Karpas-422 (cell line): Measurements from ENCODE around the gene CERS5. TPM values are rescaled to one million over a fixed set of nuclear protein-coding genes. Genes with fewer than 3 reads are reported as not detected.

Experiments
- DNase-seq: peaks from one replicate; pipeline ENCODE4 v3.0.0-alpha.2; 2015
- H2AFZ ChIP-seq: fragments of 200-600 bp; sonication (generic); 2 replicates; pipeline ENCODE4 v1.6.1; 2014; ENCODE audit warnings: antibody characterized with exemption, low read length, mixed read lengths
- H3K27ac ChIP-seq: fragments of 200-600 bp; sonication (generic); 2 replicates; pipeline ENCODE4 v1.5.1; 2014; ENCODE audit warnings: mild to moderate bottlenecking, low read length, moderate library complexity
- H3K27me3 ChIP-seq: fragments of 200-600 bp; sonication (generic); 2 replicates; pipeline ENCODE4 v1.6.1; 2014; ENCODE audit warnings: low read length, mixed read lengths
- H3K36me3 ChIP-seq: fragments of 200-600 bp; sonication (generic); 2 replicates; pipeline ENCODE4 v1.6.1; 2014; ENCODE audit warnings: low read length, mixed read lengths; ENCODE audit not compliant: insufficient read depth
- H3K4me1 ChIP-seq: fragments of 200-600 bp; sonication (generic); 2 replicates; pipeline ENCODE4 v1.6.1; 2014; ENCODE audit warnings: mild to moderate bottlenecking, low read length, mixed read lengths
- H3K4me2 ChIP-seq: fragments of 200-600 bp; sonication (generic); 2 replicates; pipeline ENCODE4 v1.6.1; 2014; ENCODE audit warnings: low read length, low read depth, mild to moderate bottlenecking; ENCODE audit not compliant: poor library complexity, severe bottlenecking
- H3K4me3 ChIP-seq: fragments of 200-600 bp; sonication (generic); 2 replicates; pipeline ENCODE4 v1.5.1; 2014; ENCODE audit warnings: mild to moderate bottlenecking, antibody characterized with exemption, low read length, mixed read lengths
- H3K79me2 ChIP-seq: fragments of 200-600 bp; sonication (generic); 2 replicates; pipeline ENCODE4 v1.6.1; 2014; ENCODE audit warnings: mild to moderate bottlenecking, low read length, mixed read lengths
- H3K9ac ChIP-seq: fragments of 200-600 bp; sonication (generic); 2 replicates; pipeline ENCODE4 v1.6.0; 2014; ENCODE audit warnings: low read length
- H3K9me2 ChIP-seq: fragments of 200-600 bp; sonication (generic), shearing (Covaris generic); replicated peaks from 2 replicates; pipeline ENCODE4 v1.6.0; 2014; ENCODE audit warnings: mild to moderate bottlenecking, low read length, moderate library complexity; ENCODE audit not compliant: insufficient read depth
- H3K9me3 ChIP-seq: fragments of 300-700, 200-600 bp; sonication (generic); 2 replicates; pipeline ENCODE4 v1.6.1; 2014; ENCODE audit warnings: low read length, mixed read lengths
- H4K20me1 ChIP-seq: fragments of 200-600 bp; sonication (generic); 2 replicates; pipeline ENCODE4 v1.6.1; 2014; ENCODE audit warnings: mild to moderate bottlenecking, antibody characterized with exemption, low read length, low read depth; ENCODE audit not compliant: insufficient read depth
- total RNA-seq: library from RNA; depleted of rRNA; stranded (reverse); fragments of >200 nt; shearing (Covaris generic); gene quantifications from 2 replicates; pipeline ENCODE4 v1.2.3, GENCODE V29; 2014; ENCODE audit warnings: low replicate concordance

Gene CERS5
- total RNA-seq, 1 experiment from 2014 or later: 65.9 TPM

- Histone ChIP-seq H3K9me3 (no peaks in the 10 kb centered on the region), H3K79me2 (peaks cover 34% of the 10 kb centered on the region), H3K9me2 (no peaks in the 10 kb centered on the region), H3K4me3 (peak overlapping the region; percentile 71), H3K4me1 (peaks cover 31% of the 10 kb centered on the region), H3K27ac (peak overlapping the region; percentile 96), H3K4me2 (peak overlapping the region; percentile 99), H3K27me3 (no peaks in the 10 kb centered on the region), H3K9ac (peak overlapping the region; percentile 76), H4K20me1 (0 out of 2 replicates have a peak, but pooled peaks cover 2% of the 10 kb centered on the region), H2AFZ (peak overlapping the region; percentile 31; the same call in 1 of the 2 replicates), H3K36me3 (peaks cover 6% of the 10 kb centered on the region; the same call in 1 of the 2 replicates)
- peak; percentile 95 for DNase-seq
Observed at GRCh38 chr12:50110762-50111351, 56.3 kb downstream of the CERS5 start.

DNA sequence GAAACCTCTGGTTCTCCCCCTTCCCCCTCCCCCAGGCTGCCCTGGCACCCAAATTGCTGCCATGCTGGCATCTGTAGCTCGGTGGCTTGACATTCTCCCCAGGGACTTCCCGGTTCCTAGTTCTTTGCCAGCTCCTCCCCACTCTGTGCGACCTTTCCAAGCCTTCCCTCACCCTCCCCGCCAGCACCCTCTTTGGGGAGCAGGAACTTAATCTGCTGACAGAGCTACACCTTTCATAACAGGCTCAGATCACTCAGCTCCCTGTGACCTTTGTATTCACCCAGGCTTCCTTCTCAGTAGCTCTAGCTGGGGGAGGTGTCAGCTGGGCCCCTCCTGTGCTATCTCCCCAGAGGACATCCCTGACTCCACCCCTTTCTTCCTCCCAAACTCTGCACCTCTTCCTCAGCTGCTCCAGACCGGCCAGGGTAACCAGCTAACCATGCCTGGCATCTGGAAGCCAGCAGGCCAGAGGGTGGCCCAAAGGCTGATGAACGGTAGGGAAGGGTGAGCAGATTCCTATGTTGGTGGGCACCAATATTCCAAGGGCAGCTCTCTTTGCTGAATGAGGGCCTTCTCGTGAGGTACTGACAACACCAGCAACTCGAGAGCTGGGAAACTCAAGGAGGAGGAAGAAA is 56.9 kb downstream of the CERS5 start:
- peak overlapping the region; percentile 31; the same call in 1 of the 2 replicates for H2AFZ ChIP-seq
- H3K36me3 ChIP-seq: 0 out of 2 replicates have a peak, but pooled peaks cover 3% of the 10 kb centered on the region
- peak overlapping the region; percentile 76 for H3K9ac ChIP-seq
- peaks cover 28% of the 10 kb centered on the region for H3K79me2 ChIP-seq
- no peaks in the 10 kb centered on the region for H3K9me2 ChIP-seq
- H3K4me2 ChIP-seq: peak overlapping the region; percentile 99
- H3K27me3 ChIP-seq: no peaks in the 10 kb centered on the region
- peak overlapping the region; percentile 71 for H3K4me3 ChIP-seq
- peaks cover 31% of the 10 kb centered on the region for H3K4me1 ChIP-seq
- 0 out of 2 replicates have a peak, but pooled peaks cover 2% of the 10 kb centered on the region for H4K20me1 ChIP-seq
- H3K27ac ChIP-seq: peak overlapping the region; percentile 96
- H3K9me3 ChIP-seq: no peaks in the 10 kb centered on the region
- peak; percentile 84 for DNase-seq

GRCh38 chr12:50109319-50109718 is 57.9 kb downstream of the CERS5 start:
- peak overlapping the region; percentile 99 for H3K4me2 ChIP-seq
- no peak overlapping the region for H2AFZ ChIP-seq
- H3K9ac ChIP-seq: peak overlapping the region; percentile 76
- no peaks in the 10 kb centered on the region for H3K9me3 ChIP-seq
- DNase-seq: no peak
- peak overlapping the region; percentile 96 for H3K27ac ChIP-seq
- 0 out of 2 replicates have a peak, but pooled peaks cover 1% of the 10 kb centered on the region for H3K36me3 ChIP-seq
- H3K9me2 ChIP-seq: no peaks in the 10 kb centered on the region
- peaks cover 33% of the 10 kb centered on the region for H3K4me1 ChIP-seq
- H4K20me1 ChIP-seq: 0 out of 2 replicates have a peak, but pooled peaks cover 2% of the 10 kb centered on the region
- peaks cover 20% of the 10 kb centered on the region for H3K79me2 ChIP-seq
- no peaks in the 10 kb centered on the region for H3K27me3 ChIP-seq
- peak overlapping the region; percentile 71 for H3K4me3 ChIP-seq

GRCh38 chr12:50107416-50108268 is 59.5 kb downstream of the CERS5 start:
- no peak overlapping the region for H2AFZ ChIP-seq
- no peaks in the 10 kb centered on the region for H3K9me3 ChIP-seq
- H3K4me1 ChIP-seq: peaks cover 44% of the 10 kb centered on the region
- H4K20me1 ChIP-seq: 0 out of 2 replicates have a peak, but pooled peaks cover 2% of the 10 kb centered on the region
- no peak overlapping the region for H3K4me3 ChIP-seq
- DNase-seq: no peak
- peaks cover 5% of the 10 kb centered on the region for H3K79me2 ChIP-seq
- H3K36me3 ChIP-seq: no peaks in the 10 kb centered on the region
- H3K9ac ChIP-seq: no peak overlapping the region
- H3K9me2 ChIP-seq: no peaks in the 10 kb centered on the region
- H3K27ac ChIP-seq: no peak overlapping the region
- H3K4me2 ChIP-seq: no peak overlapping the region
- H3K27me3 ChIP-seq: no peaks in the 10 kb centered on the region

GRCh38 chr12:50106907-50107306 is 60.3 kb downstream of the CERS5 start:
- no peaks in the 10 kb centered on the region for H3K27me3 ChIP-seq
- H3K4me1 ChIP-seq: peaks cover 51% of the 10 kb centered on the region
- H3K9me2 ChIP-seq: no peaks in the 10 kb centered on the region
- no peaks in the 10 kb centered on the region for H4K20me1 ChIP-seq
- no peak overlapping the region for H3K9ac ChIP-seq
- no peaks in the 10 kb centered on the region for H3K9me3 ChIP-seq
- no peak overlapping the region for H3K4me2 ChIP-seq
- H2AFZ ChIP-seq: no peak overlapping the region
- H3K36me3 ChIP-seq: peaks cover 2% of the 10 kb centered on the region; the same call in 1 of the 2 replicates
- no peak for DNase-seq
- H3K27ac ChIP-seq: no peak overlapping the region
- H3K4me3 ChIP-seq: no peak overlapping the region
- no peaks in the 10 kb centered on the region for H3K79me2 ChIP-seq

DNA sequence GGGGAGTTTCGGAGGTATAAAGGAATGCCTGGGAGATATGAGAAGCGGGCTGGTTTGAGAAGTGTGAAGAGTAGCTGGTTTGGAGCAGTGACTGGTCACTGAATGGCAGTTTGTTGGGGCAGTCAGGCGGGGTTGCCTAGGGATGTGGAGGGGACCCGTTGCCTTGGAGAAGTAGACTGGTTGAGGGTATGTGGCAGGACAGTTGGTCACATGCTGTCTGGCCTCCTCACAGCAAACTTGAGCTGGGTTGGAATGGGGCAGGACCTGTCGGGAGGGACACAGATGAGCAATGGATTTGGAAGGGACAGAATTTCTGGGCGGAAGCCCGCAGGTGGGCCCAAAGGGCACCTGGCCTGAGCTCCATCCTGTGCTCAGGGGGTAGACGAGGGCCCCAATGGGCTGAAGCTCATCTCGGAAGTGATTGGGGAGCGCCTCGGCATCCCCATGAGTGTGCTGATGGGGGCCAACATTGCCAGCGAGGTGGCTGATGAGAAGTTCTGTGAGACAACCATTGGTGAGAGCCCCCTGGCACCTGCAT is 61.2 kb downstream of the CERS5 start:
- no peak overlapping the region for H2AFZ ChIP-seq
- H3K4me3 ChIP-seq: no peak overlapping the region
- no peak for DNase-seq
- no peak overlapping the region for H3K4me2 ChIP-seq
- H3K27ac ChIP-seq: no peak overlapping the region
- peaks cover 8% of the 10 kb centered on the region; the same call in 1 of the 2 replicates for H3K36me3 ChIP-seq
- no peak overlapping the region for H3K9ac ChIP-seq
- peaks cover 54% of the 10 kb centered on the region for H3K4me1 ChIP-seq
- no peaks in the 10 kb centered on the region for H3K9me3 ChIP-seq
- H4K20me1 ChIP-seq: no peaks in the 10 kb centered on the region
- H3K79me2 ChIP-seq: no peaks in the 10 kb centered on the region
- H3K27me3 ChIP-seq: no peaks in the 10 kb centered on the region
- no peaks in the 10 kb centered on the region for H3K9me2 ChIP-seq

DNA sequence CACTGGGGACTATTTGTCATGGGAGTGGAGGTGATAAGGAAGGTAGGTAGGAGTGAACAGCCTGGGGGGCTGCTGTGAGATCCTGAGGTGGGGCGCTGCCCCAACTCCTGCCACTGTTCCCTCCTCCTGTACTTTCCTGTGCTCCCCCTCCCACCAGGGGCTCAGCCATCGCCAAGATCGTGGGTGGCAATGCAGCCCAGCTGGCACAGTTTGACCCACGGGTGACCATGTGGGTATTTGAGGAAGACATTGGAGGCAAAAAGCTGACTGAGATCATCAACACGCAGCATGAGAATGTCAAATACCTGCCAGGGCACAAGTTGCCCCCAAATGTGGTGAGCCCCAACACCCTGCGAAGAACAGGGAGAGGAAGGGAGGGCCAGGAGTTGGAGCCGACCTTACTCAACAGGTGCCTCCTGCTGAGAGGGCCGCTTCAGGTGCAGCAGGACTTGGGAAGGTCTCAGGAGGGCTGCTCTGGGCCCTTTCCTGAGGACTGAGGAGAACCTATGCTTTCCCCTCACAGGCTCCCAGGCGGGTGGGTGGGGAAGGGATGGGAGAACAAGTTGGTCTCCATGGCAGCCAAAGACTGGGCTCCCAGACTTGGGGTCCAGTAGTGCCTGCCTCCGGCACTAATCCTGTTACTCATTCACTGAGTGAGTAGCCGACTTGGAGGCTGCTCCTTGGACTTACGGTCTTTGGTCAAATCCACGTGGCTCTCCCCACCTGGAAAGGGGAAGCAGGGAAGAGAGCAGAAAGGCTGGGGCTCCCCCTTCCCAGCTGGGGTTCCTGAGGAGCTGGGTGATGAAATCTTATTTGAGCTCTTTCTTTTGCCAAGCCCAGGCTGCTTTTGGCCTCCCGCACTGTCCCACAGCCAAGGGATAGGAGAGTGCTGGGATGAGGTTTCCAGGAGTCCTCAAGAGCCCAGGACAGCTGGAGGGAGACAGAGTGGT is 62.5 kb downstream of the CERS5 start:
- Histone ChIP-seq H3K9ac (no peak overlapping the region), H3K9me2 (no peaks in the 10 kb centered on the region), H3K79me2 (no peaks in the 10 kb centered on the region), H3K9me3 (no peaks in the 10 kb centered on the region), H3K36me3 (peaks cover 8% of the 10 kb centered on the region; the same call in 1 of the 2 replicates), H3K27me3 (no peaks in the 10 kb centered on the region), H3K4me2 (no peak overlapping the region), H2AFZ (no peak overlapping the region), H3K4me1 (peaks cover 46% of the 10 kb centered on the region), H3K4me3 (no peak overlapping the region), H4K20me1 (no peaks in the 10 kb centered on the region), H3K27ac (no peak overlapping the region)
- DNase-seq: no peak
